Transverse colon (tissue), 4 donors: ENCODE results near the gene TBL1X. TPM values are rescaled to one million over a fixed set of nuclear protein-coding genes. Genes with fewer than 3 reads are reported as not detected.

ENCODE experiments used
- DNase-seq: peaks from one replicate; pipeline ENCODE4 v3.0.0-alpha.2; 2019
- H3K27ac ChIP-seq, 4 donors: fragments of 200-600 bp; sonication (generic); 2 replicates each; pipeline ENCODE4 v1.5.1; 2016 to 2018; ENCODE audit warnings: inconsistent platforms in 4 of 4
- H3K27me3 ChIP-seq: fragments of 200-600 bp; sonication (generic); 2 replicates; pipeline ENCODE4 v1.5.1; 2017; ENCODE audit warnings: inconsistent platforms
- H3K36me3 ChIP-seq, 4 donors: fragments of 200-600 bp; sonication (generic); 2 replicates each; pipeline ENCODE4 v1.5.1; 2017 to 2019; ENCODE audit warnings: inconsistent platforms in 4 of 4
- H3K4me1 ChIP-seq, 4 donors: fragments of 200-600 bp; sonication (generic); 2 replicates each; pipeline ENCODE4 v1.5.1; 2017 to 2020; ENCODE audit warnings: inconsistent platforms in 4 of 4
- H3K4me3 ChIP-seq, 4 donors: fragments of 200-600 bp; sonication (generic); 1 replicate in 1 of 4; 2 replicates in 3 of 4; pipeline versions ENCODE4 v1.5.1 to v1.6.1; 2017 to 2019; ENCODE audit warnings: inconsistent platforms in 4 of 4
- H3K9me3 ChIP-seq, 2 donors: fragments of 200-600 bp; sonication (generic); 2 replicates each; pipeline ENCODE4 v1.5.1; 2017 to 2019; ENCODE audit warnings: inconsistent platforms in 2 of 2
- EP300 ChIP-seq: sonication (generic); formaldehyde crosslinking; IDR thresholded peaks from one replicate; pipeline ENCODE4 v1.6.1; 2017; ENCODE audit warnings: antibody characterized with exemption, low read depth
- POLR2A ChIP-seq: fragments of 450-650 bp; IDR thresholded peaks from one replicate; pipeline ENCODE4 v1.6.1; 2016; ENCODE audit warnings: antibody characterized with exemption, mild to moderate bottlenecking, moderate library complexity
- POLR2AphosphoS5 ChIP-seq, 3 donors: sonication (generic); formaldehyde crosslinking; IDR thresholded peaks; one replicate each; pipeline ENCODE4 v1.6.1; 2016; ENCODE audit warnings: antibody characterized with exemption in 3 of 3
- WGBS, 2 donors: methylation state at CpG; one replicate each; pipeline ENCODE4 v1.1.5; 2018; ENCODE audit warnings: low coverage in 1 of 2; 5-methylcytosine and 5-hydroxymethylcytosine counted together
- in situ Hi-C, 4 donors: fragments of 200-750 bp; cut with MboI; loops; one replicate each; pipeline versions ENCODE4 v1.15.0 to v1.15.1; 2017; ENCODE audit warnings: low sequenced_read_pairs in 3 of 4, low pct_ligation_motif_present in 1 of 4, low pct_unique_long_range_greater_than_20kb in 1 of 4
- intact Hi-C: fragments of 100-400 bp; cut with DNase I; formaldehyde crosslinking; loops from one replicate; pipeline ENCODE4 v1.15.1; 2023; ENCODE audit warnings: low total_unique reads
- total RNA-seq, 4 donors: library from RNA; depleted of rRNA; stranded (reverse); fragments of >200 nt; gene quantifications; one replicate each; pipeline ENCODE4 v1.1.0, GENCODE V29; 2016
- TF ChIP-seq, protein P1 (sequence below), 5 experiments: fragments of 200-600 bp in 3 of 5; fragments of 450-650 bp in 2 of 5; sonication (generic) in 3 of 5; IDR thresholded peaks; 1 replicate in 2 of 5; 2 replicates in 3 of 5; pipeline ENCODE4 v1.5.1; 2016 to 2017; ENCODE audit warnings: antibody characterized with exemption in 5 of 5, inconsistent platforms in 3 of 5, mild to moderate bottlenecking in 2 of 5, moderate library complexity in 1 of 5

The TBL1X gene
- total RNA-seq, 4 donors from 2014 or later, result 3.4 to 16.8 (median 13.0) TPM

DNA sequence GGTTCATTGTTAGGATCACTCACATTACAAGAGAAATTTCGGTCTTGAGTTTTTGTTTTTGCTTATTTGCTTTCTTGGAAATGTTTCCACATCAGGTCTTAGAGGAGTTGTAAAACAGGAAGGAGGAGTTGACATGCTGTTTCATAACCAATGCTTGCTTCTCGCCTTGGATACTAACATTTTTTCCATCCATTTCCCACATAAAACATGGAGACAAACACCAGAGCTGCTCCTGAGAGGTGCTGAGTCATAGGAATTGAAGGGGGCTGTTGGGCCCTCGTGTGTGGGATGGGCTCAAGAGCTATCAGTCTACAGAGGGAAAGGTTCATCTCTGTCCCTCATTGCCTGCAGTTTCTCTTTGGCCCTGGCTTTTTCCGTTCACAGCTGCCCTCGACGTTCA is 29.9 kb downstream of the TBL1X start:
- Histone ChIP-seq H3K4me3 (no peak overlapping the region), H3K27ac (peak overlapping the region in 3 of 4 donors; percentile 3 to 37 (median 13)), H3K27me3 (no peaks in the 10 kb centered on the region), H3K4me1 (peaks cover 0 to 2% (median 0%) of the 10 kb centered on the region in 4 donors), H3K9me3 (no peaks in the 10 kb centered on the region), H3K36me3 (no peaks in the 10 kb centered on the region)
- no peak for DNase-seq
- peak; percentile 53 to 75 (median 60) for TF ChIP-seq POLR2AphosphoS5 (IDR thresholded peaks at IDR 0.05)
- TF ChIP-seq, protein P1, sequence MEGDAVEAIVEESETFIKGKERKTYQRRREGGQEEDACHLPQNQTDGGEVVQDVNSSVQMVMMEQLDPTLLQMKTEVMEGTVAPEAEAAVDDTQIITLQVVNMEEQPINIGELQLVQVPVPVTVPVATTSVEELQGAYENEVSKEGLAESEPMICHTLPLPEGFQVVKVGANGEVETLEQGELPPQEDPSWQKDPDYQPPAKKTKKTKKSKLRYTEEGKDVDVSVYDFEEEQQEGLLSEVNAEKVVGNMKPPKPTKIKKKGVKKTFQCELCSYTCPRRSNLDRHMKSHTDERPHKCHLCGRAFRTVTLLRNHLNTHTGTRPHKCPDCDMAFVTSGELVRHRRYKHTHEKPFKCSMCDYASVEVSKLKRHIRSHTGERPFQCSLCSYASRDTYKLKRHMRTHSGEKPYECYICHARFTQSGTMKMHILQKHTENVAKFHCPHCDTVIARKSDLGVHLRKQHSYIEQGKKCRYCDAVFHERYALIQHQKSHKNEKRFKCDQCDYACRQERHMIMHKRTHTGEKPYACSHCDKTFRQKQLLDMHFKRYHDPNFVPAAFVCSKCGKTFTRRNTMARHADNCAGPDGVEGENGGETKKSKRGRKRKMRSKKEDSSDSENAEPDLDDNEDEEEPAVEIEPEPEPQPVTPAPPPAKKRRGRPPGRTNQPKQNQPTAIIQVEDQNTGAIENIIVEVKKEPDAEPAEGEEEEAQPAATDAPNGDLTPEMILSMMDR (IDR thresholded peaks at IDR 0.05), result no peak
- peak; percentile 67 for TF ChIP-seq EP300
- TF ChIP-seq POLR2A, result no peak
- intact Hi-C loops (no loop called here), in situ Hi-C loops (no loop called here)
- WGBS, 2 donors, result 0 to 60% methylated on average over 1 to 6 of the region's 6 CpGs

GRCh38 chrX:9495496-9495895 is 30.6 kb downstream of the TBL1X start:
- H3K27me3 ChIP-seq, result no peaks in the 10 kb centered on the region
- in situ Hi-C loops (no loop called here), intact Hi-C loops (no loop called here)
- H3K36me3 ChIP-seq, result no peaks in the 10 kb centered on the region
- no peak overlapping the region for H3K4me3 ChIP-seq
- H3K4me1 ChIP-seq, result peaks cover 0 to 2% (median 0%) of the 10 kb centered on the region in 4 donors
- H3K27ac ChIP-seq, result no peak overlapping the region
- no peaks in the 10 kb centered on the region for H3K9me3 ChIP-seq
- no peak for TF ChIP-seq POLR2A
- no peak for TF ChIP-seq EP300
- TF ChIP-seq, protein P1 (IDR thresholded peaks at IDR 0.05), result no peak
- no peak for TF ChIP-seq POLR2AphosphoS5 (IDR thresholded peaks at IDR 0.05)
- no peak for DNase-seq
- 92 to 100% methylated on average over 2 to 10 of the region's 10 CpGs for WGBS, 2 donors

DNA sequence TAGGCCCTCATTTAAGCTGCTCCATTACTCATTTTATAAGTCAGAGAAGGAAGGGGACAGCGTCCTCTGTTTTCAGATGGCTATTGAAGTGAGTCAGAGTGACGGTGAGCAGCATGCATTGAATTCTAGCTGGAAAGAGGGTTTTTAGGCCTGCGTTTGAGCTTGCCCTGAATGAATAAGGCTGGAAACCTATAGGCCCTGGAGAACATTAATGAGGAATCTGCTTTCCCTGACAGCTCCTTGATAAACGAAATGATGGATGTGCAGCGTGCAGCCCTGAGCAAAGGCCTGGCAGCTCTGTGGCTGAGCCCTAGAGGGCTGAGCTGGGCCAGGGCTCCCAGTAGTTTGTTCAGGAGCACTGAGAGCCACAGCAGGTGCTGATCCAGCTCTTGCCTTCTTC is 33.4 kb downstream of the TBL1X start:
- no peak for DNase-seq
- 84% methylated on average over 5 of the region's 5 CpGs; no CpG with 5 or more reads in 1 of the 2 donors for WGBS, 2 donors
- in situ Hi-C loops (no loop called here), intact Hi-C loops (no loop called here)
- Histone ChIP-seq H3K9me3 (no peaks in the 10 kb centered on the region), H3K4me1 (peaks cover 0 to 2% (median 0%) of the 10 kb centered on the region in 4 donors), H3K36me3 (no peaks in the 10 kb centered on the region), H3K27me3 (no peaks in the 10 kb centered on the region), H3K4me3 (no peak overlapping the region), H3K27ac (no peak overlapping the region)
- TF ChIP-seq POLR2A (no peak), POLR2AphosphoS5 (IDR thresholded peaks at IDR 0.05) (no peak), EP300 (no peak)
- TF ChIP-seq, protein P1 (IDR thresholded peaks at IDR 0.05), result no peak

GRCh38 chrX:9500584-9500983 is 35.7 kb downstream of the TBL1X start:
- Histone ChIP-seq H3K27me3 (no peaks in the 10 kb centered on the region), H3K36me3 (no peaks in the 10 kb centered on the region), H3K27ac (no peak overlapping the region), H3K9me3 (no peaks in the 10 kb centered on the region), H3K4me3 (no peak overlapping the region), H3K4me1 (no peaks in the 10 kb centered on the region)
- intact Hi-C loops (no loop called here), in situ Hi-C loops (no loop called here)
- 89% methylated on average over 6 of the region's 6 CpGs; no CpG with 5 or more reads in 1 of the 2 donors for WGBS, 2 donors
- no peak for TF ChIP-seq EP300
- TF ChIP-seq, protein P1 (IDR thresholded peaks at IDR 0.05), result no peak
- no peak for TF ChIP-seq POLR2A
- no peak for TF ChIP-seq POLR2AphosphoS5 (IDR thresholded peaks at IDR 0.05)
- no peak for DNase-seq
